NB4 (cell line): ENCODE results near the gene CX3CL1.
"Not testable (repeated sequence)": the region's sequence is repeated elsewhere in the genome, so short reads cannot be mapped to it uniquely, and the experiment has no call there.

Experiments used
- DNase-seq: peaks from one replicate; pipeline ENCODE4 v3.0.0; 2010; ENCODE audit warnings: low read depth
- H3K4me3 ChIP-seq: one replicate; pipeline ENCODE4 v1.5.1; 2011; ENCODE audit warnings: mild to moderate bottlenecking, low read depth, low read length, moderate library complexity
- CTCF ChIP-seq: IDR thresholded peaks from one replicate; pipeline ENCODE4 v1.5.1; 2012; ENCODE audit warnings: low read depth, low read length
- MAX ChIP-seq: IDR thresholded peaks from 2 replicates; pipeline ENCODE4 v1.6.1; 2011; ENCODE audit warnings: low read depth, low read length
- MYC ChIP-seq: IDR thresholded peaks from 2 replicates; pipeline ENCODE4 v1.6.1; 2011; ENCODE audit warnings: low read depth, low read length
- POLR2A ChIP-seq: IDR thresholded peaks from 2 replicates; pipeline ENCODE4 v1.6.1; 2011; ENCODE audit warnings: mild to moderate bottlenecking; ENCODE audit not compliant: insufficient read length; ENCODE audit errors: extremely low read depth

CX3CL1 gene

GRCh38 chr16:57367116-57367752 is 5.1 kb upstream of the CX3CL1 start:
- no peak for TF ChIP-seq CTCF
- no peak for DNase-seq

GRCh38 chr16:57371494-57372371 is 557 bp upstream of the CX3CL1 start:
- no peak for DNase-seq
- no peak overlapping the region for H3K4me3 ChIP-seq
- TF ChIP-seq MAX: no peak
- no peak for TF ChIP-seq MYC
- TF ChIP-seq CTCF: no peak
- TF ChIP-seq POLR2A: no peak

More at GRCh38 chr16:57367116-57367752, 5.1 kb upstream of the CX3CL1 start:
- no peak overlapping the region for H3K4me3 ChIP-seq

- no peak for DNase-seq
- no peak for TF ChIP-seq CTCF
- no peak for TF ChIP-seq MAX
- TF ChIP-seq MYC: no peak
- no peak for TF ChIP-seq POLR2A
- no peak overlapping the region for H3K4me3 ChIP-seq
Measured at GRCh38 chr16:57373117-57373947, 1.0 kb downstream of the CX3CL1 start.

- TF ChIP-seq MYC: no peak
- TF ChIP-seq POLR2A: no peak
- no peak for TF ChIP-seq CTCF
- TF ChIP-seq MAX: no peak
- DNase-seq: no peak
- H3K4me3 ChIP-seq: no peak overlapping the region
Measured at GRCh38 chr16:57374067-57374534, 1.8 kb downstream of the CX3CL1 start.

GRCh38 chr16:57374925-57375465 is 2.7 kb downstream of the CX3CL1 start:
- not testable (repeated sequence) for DNase-seq, H3K4me3 ChIP-seq

- TF ChIP-seq CTCF (no peak), POLR2A (no peak), MAX (no peak), MYC (no peak)
- DNase-seq: no peak
- H3K4me3 ChIP-seq: no peak overlapping the region
Measured at GRCh38 chr16:57376313-57376818, 4.1 kb downstream of the CX3CL1 start.
